HFFc6 (cell line): Measurements from ENCODE around the gene BCDIN3D. TPM values are rescaled to one million over a fixed set of nuclear protein-coding genes. Genes with fewer than 3 reads are reported as not detected.

ENCODE experiments used
- DNase-seq: peaks from one replicate; pipeline ENCODE4 v3.0.0-alpha.2; 2018
- H3K27ac Mint-ChIP-seq: 2 replicates; pipeline ENCODE4 v1.8.0; 2020; ENCODE audit warnings: mild to moderate bottlenecking, mixed read lengths
- H3K27me3 Mint-ChIP-seq: 2 replicates; pipeline ENCODE4 v1.8.0; 2021; ENCODE audit warnings: mild to moderate bottlenecking, moderate library complexity, mixed read lengths; ENCODE audit not compliant: insufficient read depth
- H3K36me3 Mint-ChIP-seq: 2 replicates; pipeline ENCODE4 v1.8.0; 2021; ENCODE audit warnings: low read depth, mixed read lengths
- H3K4me1 Mint-ChIP-seq: 2 replicates; pipeline ENCODE4 v1.8.0; 2020; ENCODE audit warnings: low read depth, mixed read lengths
- H3K4me3 Mint-ChIP-seq: 2 replicates; pipeline ENCODE4 v1.8.0; 2020; ENCODE audit warnings: mild to moderate bottlenecking, moderate library complexity, mixed read lengths
- H3K9me3 Mint-ChIP-seq: 2 replicates; pipeline ENCODE4 v1.8.0; 2020; ENCODE audit warnings: mild to moderate bottlenecking, mixed read lengths
- total RNA-seq, 6 experiments: library from RNA; stranded (reverse); fragmentation: NEBNext Ultra II Directional; extraction: Animal tissue kit (Norgen Biotek cat#: 25700); gene quantifications; 2 replicates in 1 of 6; 3 replicates in 5 of 6; pipeline ENCODE4 v1.2.3, GENCODE V29; 2021
- TF ChIP-seq, protein P1 (sequence below): fragments of 200-600 bp; sonication (generic); IDR thresholded peaks from 2 replicates; pipeline ENCODE4 v1.5.0; 2021; ENCODE audit warnings: antibody characterized with exemption, mild to moderate bottlenecking

The BCDIN3D gene
- total RNA-seq, 6 experiments from 2014 or later: 1.5 to 2.9 (median 2.0) TPM

DNA sequence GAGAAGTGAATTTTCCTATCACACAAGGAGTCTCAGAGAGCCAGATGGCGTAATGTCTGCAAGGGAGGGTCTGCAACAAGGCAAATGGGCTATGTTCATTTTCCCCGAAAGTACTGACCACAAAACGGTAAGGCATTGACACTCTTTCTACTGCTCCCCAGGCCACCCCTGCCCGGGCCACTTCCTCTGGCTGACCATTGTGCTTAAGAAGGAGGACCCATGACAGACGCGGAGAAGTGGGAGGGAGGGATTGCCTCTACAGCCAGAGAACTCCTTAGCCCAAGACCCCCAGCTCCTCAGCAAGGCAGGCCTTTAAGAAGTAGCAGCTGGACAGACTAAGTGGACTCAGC is 15.9 kb downstream of the BCDIN3D start:
- H3K9me3 Mint-ChIP-seq: no peaks in the 10 kb centered on the region
- H3K4me3 Mint-ChIP-seq: peak overlapping the region; percentile 96
- H3K27ac Mint-ChIP-seq: peak overlapping the region; percentile 75
- no peaks in the 10 kb centered on the region for H3K36me3 Mint-ChIP-seq
- no peak for DNase-seq
- TF ChIP-seq, protein P1, sequence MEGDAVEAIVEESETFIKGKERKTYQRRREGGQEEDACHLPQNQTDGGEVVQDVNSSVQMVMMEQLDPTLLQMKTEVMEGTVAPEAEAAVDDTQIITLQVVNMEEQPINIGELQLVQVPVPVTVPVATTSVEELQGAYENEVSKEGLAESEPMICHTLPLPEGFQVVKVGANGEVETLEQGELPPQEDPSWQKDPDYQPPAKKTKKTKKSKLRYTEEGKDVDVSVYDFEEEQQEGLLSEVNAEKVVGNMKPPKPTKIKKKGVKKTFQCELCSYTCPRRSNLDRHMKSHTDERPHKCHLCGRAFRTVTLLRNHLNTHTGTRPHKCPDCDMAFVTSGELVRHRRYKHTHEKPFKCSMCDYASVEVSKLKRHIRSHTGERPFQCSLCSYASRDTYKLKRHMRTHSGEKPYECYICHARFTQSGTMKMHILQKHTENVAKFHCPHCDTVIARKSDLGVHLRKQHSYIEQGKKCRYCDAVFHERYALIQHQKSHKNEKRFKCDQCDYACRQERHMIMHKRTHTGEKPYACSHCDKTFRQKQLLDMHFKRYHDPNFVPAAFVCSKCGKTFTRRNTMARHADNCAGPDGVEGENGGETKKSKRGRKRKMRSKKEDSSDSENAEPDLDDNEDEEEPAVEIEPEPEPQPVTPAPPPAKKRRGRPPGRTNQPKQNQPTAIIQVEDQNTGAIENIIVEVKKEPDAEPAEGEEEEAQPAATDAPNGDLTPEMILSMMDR: no peak
- peaks cover 2% of the 10 kb centered on the region; the same call in 1 of the 2 replicates for H3K27me3 Mint-ChIP-seq
- peaks cover 49% of the 10 kb centered on the region for H3K4me1 Mint-ChIP-seq

DNA sequence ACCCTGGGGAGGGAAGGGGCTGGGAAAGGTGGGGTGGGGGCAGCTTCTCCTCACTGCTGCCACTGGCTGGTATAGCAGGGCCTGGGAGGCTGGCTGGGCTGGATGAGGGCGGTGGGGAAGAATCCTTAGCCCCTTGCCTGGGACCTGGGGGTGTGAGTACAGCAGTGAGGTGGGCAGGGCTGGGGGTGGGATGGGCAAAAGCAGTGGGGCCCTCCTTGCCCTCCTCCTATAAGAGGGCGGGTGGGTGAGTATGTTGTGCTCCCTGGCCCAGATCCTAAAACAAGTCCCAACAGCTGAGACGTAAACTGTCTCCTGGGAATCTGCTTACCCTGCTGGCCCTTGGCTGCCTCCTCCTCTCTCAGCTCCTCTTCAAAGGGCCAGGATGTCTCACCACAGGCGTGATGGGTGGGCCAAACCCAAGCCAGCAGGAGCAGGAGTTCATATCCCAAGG is 16.9 kb downstream of the BCDIN3D start:
- H3K27ac Mint-ChIP-seq: peak overlapping the region; percentile 75
- TF ChIP-seq, protein P1: no peak
- no peaks in the 10 kb centered on the region for H3K9me3 Mint-ChIP-seq
- H3K36me3 Mint-ChIP-seq: no peaks in the 10 kb centered on the region
- peak overlapping the region; percentile 96 for H3K4me3 Mint-ChIP-seq
- no peak for DNase-seq
- peaks cover 2% of the 10 kb centered on the region; the same call in 1 of the 2 replicates for H3K27me3 Mint-ChIP-seq
- H3K4me1 Mint-ChIP-seq: peaks cover 60% of the 10 kb centered on the region

DNA sequence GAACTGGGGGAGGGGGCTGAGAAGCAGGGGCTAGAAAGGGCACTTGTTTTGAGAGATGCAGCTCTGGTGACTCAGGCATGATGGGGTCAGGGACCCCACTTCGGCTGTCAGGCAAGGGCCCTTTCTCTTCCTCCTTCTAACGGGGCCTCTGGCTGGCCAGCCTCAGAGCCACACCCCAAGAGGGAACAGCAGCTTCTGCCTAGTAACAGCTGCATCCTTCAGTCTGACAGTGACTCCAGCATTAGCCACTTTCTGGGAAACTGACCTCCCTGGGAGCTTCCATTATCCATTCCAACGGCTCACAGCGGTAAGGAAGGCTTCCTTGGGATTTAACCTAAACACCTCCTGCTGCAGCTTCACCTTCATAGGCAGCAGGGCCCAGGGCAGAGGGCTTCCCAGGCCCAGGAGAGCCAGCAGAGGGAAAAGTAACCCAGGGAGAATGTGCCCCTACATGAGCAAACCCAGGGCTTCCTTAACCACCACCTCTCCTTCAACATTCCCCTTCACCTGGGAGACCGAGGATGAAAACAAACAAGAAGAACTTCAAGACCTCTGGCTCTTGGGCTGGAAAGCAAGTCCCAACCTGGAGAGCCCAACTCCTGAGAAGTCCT is 17.4 kb downstream of the BCDIN3D start:
- Mint-ChIP-seq H3K9me3 (no peaks in the 10 kb centered on the region), H3K27me3 (peaks cover 2% of the 10 kb centered on the region; the same call in 1 of the 2 replicates), H3K4me3 (peak overlapping the region; percentile 67), H3K36me3 (no peaks in the 10 kb centered on the region), H3K27ac (peak overlapping the region; percentile 75), H3K4me1 (peaks cover 63% of the 10 kb centered on the region)
- DNase-seq: peak; percentile 48
- TF ChIP-seq, protein P1: no peak

DNA sequence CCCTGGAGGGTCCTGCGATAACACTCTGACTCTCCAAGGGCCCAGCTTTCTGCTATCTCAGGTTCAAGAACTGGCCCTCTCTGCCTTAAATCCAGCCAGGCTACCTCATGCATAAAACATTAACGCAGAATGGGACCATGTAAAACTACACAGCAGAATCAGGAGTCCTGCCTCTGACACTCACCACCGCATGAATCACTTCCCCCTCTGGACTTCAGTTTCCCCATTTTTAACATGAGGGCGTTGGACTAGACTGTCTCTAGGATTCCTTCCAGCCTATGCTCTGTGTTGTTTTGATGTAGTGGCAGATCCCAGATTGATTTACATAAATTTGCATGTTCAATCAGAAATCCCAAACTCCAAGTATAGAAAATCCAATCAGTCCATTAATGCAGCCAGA is 18.0 kb downstream of the BCDIN3D start:
- peak; percentile 63 for DNase-seq
- TF ChIP-seq, protein P1: no peak
- Mint-ChIP-seq H3K4me3 (peak overlapping the region; percentile 67), H3K36me3 (no peaks in the 10 kb centered on the region), H3K27ac (peak overlapping the region; percentile 75), H3K27me3 (peaks cover 2% of the 10 kb centered on the region; the same call in 1 of the 2 replicates), H3K4me1 (peaks cover 64% of the 10 kb centered on the region), H3K9me3 (no peaks in the 10 kb centered on the region)

DNA sequence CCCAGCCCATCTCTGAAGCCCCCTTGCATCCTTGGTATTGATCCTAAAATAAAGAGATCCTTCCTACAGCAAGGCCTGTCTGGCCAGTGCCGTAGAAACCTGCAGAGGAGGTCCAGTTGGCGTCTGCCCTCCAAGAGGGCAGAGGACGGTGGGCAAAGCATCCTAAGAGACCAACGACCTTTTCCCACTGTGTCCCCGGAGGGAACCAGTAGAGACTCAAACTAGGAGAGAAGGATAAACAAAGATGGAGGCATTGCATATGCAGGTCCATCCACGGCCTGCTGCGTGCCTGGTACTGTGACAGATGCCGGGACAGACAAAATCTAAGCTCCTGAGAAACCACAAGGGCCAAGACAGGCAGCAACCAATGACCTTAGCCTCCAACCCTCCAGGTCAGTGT is 18.5 kb downstream of the BCDIN3D start:
- H3K27me3 Mint-ChIP-seq: peaks cover 2% of the 10 kb centered on the region; the same call in 1 of the 2 replicates
- H3K27ac Mint-ChIP-seq: peak overlapping the region; percentile 75
- peaks cover 67% of the 10 kb centered on the region for H3K4me1 Mint-ChIP-seq

More for the DNA sequence above, 18.5 kb downstream of the BCDIN3D start:
- no peak for DNase-seq
- no peak overlapping the region; the same call in 1 of the 2 replicates for H3K4me3 Mint-ChIP-seq
- no peaks in the 10 kb centered on the region for H3K9me3 Mint-ChIP-seq
- TF ChIP-seq, protein P1: no peak
- no peaks in the 10 kb centered on the region for H3K36me3 Mint-ChIP-seq
